GM18909 (cell line): ENCODE measurements around the gene FASTK.

ENCODE experiments used
- ATAC-seq: cut with Tn5 transposase; IDR thresholded peaks from one replicate; pipeline ENCODE4 v1.9.1; 2021; ENCODE audit warnings: mild to moderate bottlenecking; ENCODE audit not compliant: unreplicated experiment, poor library complexity

Gene FASTK

DNA sequence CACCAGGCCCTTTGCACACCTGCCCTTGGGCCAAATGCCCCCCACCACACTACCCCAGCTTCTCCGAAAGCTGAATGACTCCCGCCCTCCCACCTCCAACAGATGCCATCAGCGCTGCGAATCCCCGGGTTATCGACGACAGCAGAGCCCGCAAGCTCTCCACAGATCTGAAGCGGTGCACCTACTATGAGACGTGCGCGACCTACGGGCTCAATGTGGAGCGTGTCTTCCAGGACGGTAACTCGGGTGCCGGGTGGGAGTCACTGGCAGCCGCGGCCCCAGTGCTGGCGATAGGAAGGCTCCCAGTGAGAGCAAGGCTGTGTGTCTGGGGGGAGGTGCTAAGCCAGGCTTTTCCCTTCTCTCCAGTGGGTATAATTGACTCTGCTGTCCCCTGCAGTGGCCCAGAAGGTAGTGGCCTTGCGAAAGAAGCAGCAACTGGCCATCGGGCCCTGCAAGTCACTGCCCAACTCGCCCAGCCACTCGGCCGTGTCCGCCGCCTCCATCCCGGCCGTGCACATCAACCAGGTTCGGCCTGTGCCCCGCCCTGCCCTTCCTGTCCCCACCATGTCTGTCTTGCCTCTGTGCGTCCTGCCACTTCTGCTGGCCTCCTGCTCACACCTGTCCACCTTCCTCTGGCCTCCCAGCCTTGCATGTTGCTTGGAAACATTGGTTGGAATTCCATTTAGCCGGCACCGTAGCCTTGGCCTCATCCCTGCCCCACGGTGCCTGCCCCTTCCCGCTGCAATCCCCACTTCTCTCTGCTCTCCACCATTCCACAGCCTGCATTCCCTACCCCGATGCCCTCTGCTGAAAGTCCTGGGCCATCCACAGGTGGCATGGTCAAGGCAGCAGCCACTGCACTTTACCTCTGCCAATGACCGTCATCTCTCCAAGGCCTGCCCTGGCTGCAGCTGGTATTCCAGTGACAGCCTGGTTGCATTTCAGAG, 37.8 kb upstream of the FASTK start:
- no peak for ATAC-seq

DNA sequence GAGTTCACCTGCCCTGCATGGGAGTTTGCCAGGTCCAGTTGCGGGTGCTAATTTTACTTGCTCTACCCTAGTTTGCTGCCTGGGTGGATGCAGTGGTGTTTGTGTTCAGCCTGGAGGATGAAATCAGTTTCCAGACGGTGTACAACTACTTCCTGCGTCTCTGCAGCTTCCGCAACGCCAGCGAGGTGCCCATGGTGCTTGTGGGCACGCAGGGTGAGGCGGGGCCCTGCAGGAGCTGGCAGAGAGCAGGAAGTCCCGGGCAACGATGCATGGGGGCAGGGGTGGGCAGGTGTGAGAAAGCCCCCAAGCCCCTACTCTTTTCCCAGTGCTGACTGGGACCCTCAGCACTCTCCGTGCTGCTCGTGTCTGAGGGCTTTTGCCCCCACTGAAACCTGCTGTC, 37.0 kb upstream of the FASTK start:
- no peak for ATAC-seq

DNA sequence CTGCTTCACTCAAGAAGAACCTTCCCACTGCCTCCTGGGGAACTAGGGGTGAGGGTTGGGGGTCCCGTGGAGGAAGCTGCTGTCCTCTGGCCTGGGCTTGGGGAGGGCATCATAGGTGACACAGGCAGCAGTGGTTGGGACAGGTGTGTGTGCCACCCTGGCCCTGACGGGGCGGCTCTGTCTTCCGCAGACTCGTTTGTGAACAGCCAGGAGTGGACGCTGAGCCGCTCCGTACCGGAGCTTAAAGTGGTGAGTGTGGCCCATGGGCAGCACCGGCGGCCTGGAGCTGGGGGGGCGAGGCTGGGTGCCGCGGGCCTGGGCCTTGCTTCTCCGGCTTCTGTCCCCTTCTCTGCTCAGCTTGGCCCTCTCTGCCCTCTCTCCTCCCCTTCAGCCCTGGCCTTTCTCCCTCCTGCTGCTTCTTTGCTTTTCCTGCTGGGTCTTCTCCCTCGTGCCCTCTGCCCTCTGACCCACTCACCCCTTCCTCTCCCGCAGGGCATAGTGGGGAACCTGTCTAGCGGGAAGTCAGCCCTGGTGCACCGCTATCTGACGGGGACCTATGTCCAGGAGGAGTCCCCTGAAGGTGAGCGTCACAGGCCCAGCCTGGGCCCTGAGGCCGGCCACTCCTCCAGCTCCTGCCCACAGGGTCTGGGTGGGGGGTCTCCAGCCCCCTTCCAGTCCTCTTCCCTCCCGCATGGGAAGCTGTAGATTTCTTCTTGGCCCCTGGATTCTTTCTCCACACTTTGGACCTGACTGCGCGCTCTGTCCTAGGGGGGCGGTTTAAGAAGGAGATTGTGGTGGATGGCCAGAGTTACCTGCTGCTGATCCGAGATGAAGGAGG, 36.2 kb upstream of the FASTK start:
- no peak for ATAC-seq

- ATAC-seq, result no peak
Observed at GRCh38 chr7:151115836-151116418, 35.3 kb upstream of the FASTK start.

DNA sequence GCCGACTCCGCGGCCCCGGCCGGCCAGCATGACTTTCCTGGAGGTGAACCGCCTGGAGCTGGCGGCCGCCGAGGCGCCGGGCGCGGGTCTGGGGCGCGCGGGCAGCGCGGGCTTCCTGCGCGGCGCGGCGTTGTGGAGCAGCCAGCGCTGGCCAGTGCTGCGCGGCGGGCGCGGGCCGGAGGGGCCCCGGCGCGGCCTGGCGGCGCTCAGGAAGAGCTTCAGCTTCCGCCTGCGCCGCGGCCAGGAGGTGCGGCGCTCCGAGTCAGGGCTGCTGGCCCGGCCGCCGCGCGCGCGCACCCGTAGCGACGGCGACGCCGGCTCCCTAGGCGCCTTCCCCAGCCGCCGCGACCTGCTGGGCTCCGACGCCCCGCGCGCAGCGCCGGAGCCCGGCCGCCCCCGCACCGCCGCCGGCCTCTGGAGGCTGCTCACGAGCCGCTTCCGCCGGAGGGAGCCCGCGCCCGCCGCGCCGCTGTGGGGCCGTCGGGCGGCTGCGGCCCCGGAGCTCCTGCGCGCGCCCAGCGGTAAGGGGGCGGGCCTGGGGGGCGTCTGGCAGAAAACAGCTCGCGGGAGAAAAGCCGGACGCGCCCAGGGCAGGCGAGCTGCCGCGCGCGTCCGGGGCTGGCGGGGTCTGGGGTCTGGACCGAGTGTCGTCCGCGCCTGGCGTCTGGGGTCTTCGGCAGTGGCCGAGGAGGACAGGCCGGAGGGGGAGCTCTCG, 34.7 kb upstream of the FASTK start:
- peak; percentile 35 for ATAC-seq

DNA sequence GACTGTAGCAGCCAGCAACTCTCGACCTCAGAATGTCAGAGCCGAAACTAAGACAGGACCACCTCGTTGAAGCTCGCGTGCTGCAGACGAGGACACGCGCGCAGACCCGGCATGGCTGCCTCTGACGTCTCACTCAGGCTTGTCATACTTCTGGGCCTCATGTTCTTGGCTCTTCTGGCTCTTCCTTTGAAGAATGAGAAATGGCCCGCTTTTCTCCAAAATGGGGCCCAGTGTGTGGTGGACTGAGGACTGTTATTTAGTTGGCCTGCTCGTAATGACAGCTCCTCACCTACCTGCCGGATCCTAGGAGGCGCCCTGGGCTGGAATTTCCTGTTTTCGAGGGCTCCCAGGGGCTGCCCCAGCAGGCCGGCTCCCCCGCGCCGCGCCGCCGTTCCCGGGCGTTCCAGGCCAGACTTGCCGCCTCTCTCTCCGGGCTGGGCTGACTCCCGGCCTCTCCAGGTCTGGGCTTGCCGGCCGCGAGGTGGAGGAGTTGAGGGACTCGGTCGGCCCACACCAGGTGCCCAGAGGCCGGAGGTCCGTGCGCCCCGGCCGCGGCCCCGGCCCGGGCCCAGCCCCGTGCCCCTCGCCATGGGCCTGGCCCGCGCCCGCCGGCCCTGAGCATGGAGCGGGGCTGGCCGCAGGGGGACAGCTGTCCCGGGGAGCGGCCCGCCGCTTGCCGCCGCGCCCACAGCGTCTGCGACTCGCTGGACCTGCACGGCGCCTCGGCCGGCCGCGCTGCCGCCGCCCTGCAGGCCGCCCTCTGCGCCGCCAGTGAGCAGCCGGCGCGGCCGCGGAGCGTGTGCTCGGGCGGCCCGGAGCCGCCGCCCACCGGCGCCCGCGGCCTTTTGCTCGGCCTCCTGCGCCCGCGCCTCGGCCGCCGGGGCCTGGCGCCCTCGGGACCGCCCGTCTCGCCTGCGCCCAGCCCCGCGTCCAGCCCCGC, 33.8 kb upstream of the FASTK start:
- peak; percentile 16 for ATAC-seq

DNA sequence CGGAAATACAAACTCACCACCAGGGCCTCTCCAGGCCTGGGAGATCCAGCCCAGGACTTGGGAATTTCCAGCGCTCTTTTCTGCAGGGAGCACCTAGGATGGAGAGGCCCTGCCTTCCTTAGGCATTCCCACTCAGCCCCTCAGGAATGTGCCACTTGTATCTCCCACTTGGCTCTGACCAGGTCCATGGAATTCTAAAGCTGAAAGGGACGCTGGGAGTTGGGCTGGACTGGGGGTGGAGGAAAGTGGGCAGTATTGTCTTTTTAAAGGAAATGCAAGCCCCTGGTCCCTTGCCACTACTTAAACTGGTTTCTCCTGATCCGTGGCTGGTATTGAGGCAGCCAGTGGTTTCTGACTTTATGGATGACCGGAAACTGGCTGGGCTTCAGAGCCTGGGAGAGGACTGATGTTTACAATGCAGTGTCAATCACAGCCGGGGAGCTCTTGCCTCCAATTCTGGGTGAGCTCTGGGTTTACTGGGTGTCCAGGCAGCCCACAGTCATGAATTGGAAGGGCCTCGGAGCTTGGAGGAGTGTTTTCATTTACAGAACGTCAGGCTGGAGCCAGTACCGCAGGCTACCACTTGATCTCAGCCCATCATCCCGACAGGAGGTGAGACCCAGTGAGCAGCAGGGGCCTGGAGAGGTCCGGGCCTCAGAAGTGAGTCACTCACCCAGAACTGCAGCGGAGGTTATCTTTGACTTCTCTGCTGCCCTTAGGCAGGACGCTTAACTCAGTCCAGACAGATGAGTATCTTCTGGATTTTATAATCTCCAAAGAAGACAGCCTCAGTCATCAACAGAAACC, 32.9 kb upstream of the FASTK start:
- ATAC-seq, result no peak

DNA sequence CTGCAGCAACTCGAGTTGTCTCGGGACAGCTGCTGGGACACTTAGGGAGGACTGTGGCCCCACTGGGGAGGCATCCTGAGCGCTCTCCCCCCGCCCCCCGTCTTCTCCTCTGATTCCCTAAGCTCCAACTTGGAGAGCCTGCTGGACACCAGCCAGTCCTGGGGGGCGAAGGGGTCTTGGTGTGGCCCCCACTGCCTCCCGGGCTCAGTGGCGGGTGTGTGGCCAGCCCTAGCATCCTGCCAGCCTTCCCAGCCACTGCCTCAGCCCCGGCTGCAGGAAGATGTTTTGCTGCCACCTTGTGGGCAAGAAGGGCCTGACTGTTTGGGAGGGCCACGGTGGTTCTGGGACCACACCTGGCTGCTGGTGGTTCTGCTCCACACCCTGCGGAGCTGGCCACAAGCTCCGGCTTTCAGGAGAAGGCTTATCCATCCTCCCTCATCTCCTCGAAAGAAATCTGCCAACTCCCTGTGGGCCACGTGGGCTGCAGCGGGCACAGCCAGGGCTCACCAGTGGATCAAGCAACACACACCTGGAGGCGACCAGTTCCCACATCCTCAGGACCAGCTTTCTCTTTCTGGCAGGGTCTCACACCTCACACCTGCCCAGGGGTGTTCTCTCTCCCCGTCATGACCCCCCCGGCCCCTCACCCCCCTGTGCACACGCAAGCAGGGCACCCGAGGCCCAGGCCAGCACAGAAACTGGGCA, 30.5 kb upstream of the FASTK start:
- ATAC-seq, result peak; percentile 78

GRCh38 chr7:151110236-151110940, 29.8 kb upstream of the FASTK start:
- no peak for ATAC-seq

DNA sequence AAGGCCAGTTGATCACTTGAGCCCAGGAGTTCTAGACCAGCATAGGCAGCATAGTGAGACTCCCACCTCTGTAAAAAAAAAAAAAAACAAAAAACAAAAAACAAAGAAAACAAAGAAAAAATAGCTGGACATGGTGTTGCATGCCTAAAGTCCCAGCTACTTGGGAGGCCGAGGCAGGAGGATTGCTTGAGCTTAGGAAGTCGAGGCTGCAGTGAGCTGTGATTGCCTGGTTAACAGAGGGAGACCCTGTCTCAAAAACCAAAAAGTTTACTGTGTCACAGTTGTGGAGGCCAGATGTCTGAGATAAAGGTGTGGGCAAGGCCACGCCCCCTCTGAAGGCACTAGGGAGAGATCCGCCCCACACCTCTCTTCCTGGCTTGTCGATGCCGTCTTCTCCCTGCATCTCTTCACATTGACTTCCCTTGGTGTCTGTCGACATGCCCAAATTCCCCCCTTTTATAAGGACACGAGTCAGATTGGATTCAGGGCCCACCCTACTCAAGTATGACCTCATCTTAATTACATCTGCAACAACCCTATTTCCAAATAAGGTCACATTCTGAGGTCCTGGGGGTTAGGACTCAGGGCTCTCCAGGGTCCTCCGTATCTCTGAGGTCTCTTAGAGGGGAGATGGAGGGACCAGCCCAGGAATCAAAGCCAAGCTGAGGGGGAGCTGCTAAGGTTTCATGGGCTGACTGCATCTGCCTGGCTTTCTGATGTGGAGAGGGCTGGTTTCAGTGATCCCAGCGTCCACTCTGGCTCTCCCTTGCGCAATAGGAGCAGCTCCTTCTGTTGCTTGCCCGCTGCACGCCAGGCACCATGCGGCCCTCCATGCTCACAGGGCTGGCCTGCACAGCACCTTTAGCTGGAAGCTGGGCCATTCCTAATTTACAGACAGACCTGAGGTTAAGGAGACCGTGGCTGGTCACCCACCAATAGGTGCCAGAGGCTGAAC, 28.8 kb upstream of the FASTK start:
- no peak for ATAC-seq

- ATAC-seq, result no peak
Observed at GRCh38 chr7:151107882-151108281, 27.3 kb upstream of the FASTK start.

DNA sequence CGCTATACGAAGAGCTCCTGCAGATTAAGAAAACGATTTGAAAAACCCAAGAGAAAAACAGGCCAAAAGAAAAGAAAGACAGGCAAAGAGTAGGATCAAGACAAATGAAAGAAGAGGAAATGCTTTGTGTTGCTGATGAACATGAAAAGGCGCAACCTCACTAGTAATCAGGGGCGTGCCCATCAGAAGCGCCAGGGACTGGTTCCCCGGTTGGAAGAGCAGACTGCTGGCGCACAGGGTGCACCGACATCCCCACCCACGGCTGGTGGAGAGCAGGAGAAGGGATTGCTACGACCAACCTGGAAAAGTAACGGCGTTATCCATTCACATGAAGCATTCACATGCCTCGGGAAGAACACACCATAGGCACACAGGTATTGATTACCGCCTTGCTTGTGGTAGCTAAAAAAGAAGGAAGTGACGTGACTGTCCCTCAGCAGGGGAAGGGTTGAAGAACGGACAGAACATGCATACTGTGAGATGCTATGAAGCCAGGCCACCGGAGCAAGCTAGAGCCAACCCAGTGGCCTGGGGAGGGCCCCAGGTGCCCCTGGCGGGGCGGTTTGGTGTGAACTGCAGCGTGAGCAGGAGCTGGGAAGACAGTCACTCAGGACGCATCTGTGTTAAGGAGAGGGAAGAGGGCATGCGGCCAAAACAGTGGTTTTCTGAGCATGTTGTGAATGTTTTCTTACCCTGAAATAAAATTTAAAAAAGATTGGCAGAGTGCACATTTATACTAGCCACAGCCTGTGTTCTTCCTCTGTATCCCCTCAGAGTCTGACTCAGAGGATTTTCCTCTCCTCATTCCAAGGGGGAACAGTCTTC, 24.0 kb upstream of the FASTK start:
- ATAC-seq, result no peak

DNA sequence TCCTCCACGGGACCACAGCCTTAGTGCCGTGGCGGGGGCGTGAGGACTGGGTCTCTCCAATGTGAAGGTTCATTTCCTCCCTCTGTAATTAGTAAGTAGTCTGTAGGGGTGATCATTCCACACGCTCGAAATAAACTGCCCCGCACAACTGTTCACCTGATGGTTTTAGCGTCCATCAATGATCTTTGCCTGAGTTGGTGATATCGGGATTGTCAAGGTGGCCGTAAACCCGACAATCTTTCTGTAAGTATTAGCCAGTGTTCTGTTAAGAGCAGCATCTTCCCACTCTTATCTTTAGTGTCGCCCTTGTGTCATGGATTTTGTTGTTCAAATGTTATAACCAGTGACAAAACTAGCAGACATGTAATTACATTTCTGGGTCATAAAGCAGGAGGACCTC, 23.4 kb upstream of the FASTK start:
- no peak for ATAC-seq

DNA sequence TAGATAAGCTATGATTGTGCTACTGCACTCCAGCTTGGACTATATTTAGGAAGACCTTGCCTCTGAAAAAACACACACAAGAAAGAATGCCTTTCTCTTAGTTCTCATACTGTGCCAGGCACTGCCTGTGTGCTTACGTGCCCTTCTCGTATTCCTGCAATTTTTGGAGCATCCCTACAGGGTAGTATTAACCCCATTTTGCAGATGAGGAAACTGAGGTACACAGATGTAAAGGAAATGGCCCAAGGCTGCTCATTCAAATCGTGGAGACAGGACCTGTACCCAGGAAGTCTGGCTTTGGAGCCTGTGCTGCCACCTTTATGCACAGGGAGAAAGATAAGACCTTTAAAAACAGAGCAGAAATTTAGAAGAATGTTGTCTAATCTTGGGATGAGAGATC, 22.4 kb upstream of the FASTK start:
- ATAC-seq, result no peak

DNA sequence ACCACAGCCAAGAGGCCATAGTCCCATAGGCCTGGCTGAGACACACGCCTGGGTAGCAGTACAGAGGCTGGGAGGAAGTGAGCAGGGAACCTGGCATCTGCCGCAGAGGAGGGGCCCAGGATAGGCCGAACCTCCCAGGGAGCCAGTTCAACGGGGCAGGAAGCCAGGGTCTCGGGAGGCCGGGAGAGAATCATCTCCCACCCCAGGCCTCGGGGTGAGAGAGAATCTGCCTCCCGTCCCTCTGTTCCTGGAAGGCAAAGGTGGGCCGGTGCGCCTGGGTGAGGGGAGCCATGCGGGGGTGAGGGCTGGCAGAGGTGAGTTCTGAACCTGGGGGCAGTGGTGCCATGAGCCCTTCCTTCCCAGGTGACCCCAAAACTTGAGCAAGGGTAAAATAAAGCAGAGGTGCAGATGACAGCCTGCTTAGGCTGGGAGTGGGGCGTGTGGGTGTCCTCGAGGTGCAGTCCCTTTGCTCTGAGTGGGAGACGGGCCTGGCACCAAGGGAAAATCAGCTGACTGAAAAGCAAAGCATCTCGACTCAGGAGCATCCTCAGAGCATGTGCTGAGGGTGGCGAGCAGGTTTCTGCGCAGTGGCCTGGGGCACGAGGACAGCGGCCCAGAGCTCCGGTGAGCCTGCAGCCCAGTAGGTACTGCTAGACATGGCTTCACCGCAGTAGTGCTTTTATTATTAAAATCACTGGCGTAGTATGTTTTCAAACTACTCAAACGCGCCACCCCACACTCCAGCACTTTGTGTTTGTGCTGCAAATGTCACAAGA, 21.2 kb upstream of the FASTK start:
- no peak for ATAC-seq
